ENCODE results near the gene ZNF830. TPM values are rescaled to one million over a fixed set of nuclear protein-coding genes. Genes with fewer than 3 reads are reported as not detected.

ZNF830 gene
- total and polyA plus RNA-seq, 9 of the 15 experiments (the other 6 are each of a cell fraction or from before 2014, with no cell fraction given): 13.1 to 28.7 (median 21.7) TPM

DNA sequence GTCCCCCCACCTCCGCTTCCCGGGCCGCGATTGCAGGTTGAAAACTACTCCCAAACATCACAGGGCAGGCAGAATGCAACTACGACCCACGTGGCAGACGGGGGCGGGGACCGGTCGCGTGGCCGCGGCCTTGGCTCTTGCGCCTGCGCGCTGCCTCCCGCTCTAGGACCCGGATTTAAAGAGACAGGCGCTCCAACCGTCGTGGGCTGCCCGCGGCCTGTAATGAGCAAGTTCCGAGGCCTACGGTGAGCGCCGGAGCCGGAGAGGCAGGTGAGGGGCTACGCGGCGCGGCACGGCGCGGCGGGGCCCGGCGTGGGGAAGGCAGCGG lies 19.0 kb downstream of the ZNF830 start, which contains the start of gene LIG3 (continued):
- TF ChIP-seq SIN3A (IDR thresholded peaks at IDR 0.05; ENCODE audit: borderline replicate concordance in 2 of 2, control insufficient read depth in 1 of 2, low read depth in 2 of 2, low read length in 2 of 2) (peak; percentile 59 to 96; a peak in 2 of 4 replicates), KLF13 (tag; IDR thresholded peaks at IDR 0.05; ENCODE audit: borderline replicate concordance, low read depth) (peak; percentile 97), CXXC5 (CRISPR knock-in tag; IDR thresholded peaks at IDR 0.05) (peak; percentile 72), PHF8 (IDR thresholded peaks at IDR 0.05; ENCODE audit: borderline replicate concordance, low read length) (peak; percentile 70; the same call in 1 of the 2 replicates), RBFOX2 (IDR thresholded peaks at IDR 0.05; ENCODE audit: low read depth, low read length) (peak; percentile 91), HCFC1 (IDR thresholded peaks at IDR 0.05; ENCODE audit: low read depth, low read length) (peak; percentile 38; the same call in 1 of the 2 replicates), ESRRB (CRISPR knock-in tag; IDR thresholded peaks at IDR 0.05; ENCODE audit: borderline replicate concordance) (no peak), PPARD (CRISPR knock-in tag; IDR thresholded peaks at IDR 0.05) (no peak), CREM (IDR thresholded peaks at IDR 0.05; ENCODE audit: low read depth) (peak; percentile 51; the same call in 1 of the 2 replicates), MYC (IDR thresholded peaks at IDR 0.05; ENCODE audit: low read depth, low read length) (peak; percentile 99), MYC (CRISPR knock-in tag; IDR thresholded peaks at IDR 0.05; ENCODE audit: borderline replicate concordance, low read depth) (peak; percentile 67; the same call in 1 of the 2 replicates), NFIC (IDR thresholded peaks at IDR 0.05) (peak; percentile 3; the same call in 1 of the 2 replicates), SMC3 (conservative IDR thresholded peaks at IDR 0.05; ENCODE audit: insufficient read depth, low read depth, low read length) (0 out of 2 replicates have a peak, but pooled peaks have one; percentile 12), POLR2AphosphoS5 (IDR thresholded peaks at IDR 0.05; ENCODE audit: control insufficient read depth, insufficient read depth, low read depth, low read length) (peak; percentile 47; the same call in 1 of the 2 replicates)
- TF ChIP-seq, protein P1, sequence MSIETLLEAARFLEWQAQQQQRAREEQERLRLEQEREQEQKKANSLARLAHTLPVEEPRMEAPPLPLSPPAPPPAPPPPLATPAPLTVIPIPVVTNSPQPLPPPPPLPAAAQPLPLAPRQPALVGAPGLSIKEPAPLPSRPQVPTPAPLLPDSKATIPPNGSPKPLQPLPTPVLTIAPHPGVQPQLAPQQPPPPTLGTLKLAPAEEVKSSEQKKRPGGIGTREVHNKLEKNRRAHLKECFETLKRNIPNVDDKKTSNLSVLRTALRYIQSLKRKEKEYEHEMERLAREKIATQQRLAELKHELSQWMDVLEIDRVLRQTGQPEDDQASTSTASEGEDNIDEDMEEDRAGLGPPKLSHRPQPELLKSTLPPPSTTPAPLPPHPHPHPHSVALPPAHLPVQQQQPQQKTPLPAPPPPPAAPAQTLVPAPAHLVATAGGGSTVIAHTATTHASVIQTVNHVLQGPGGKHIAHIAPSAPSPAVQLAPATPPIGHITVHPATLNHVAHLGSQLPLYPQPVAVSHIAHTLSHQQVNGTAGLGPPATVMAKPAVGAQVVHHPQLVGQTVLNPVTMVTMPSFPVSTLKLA (conservative IDR thresholded peaks at IDR 0.05): peak; percentile 99 to 100
- TF ChIP-seq, protein P2, sequence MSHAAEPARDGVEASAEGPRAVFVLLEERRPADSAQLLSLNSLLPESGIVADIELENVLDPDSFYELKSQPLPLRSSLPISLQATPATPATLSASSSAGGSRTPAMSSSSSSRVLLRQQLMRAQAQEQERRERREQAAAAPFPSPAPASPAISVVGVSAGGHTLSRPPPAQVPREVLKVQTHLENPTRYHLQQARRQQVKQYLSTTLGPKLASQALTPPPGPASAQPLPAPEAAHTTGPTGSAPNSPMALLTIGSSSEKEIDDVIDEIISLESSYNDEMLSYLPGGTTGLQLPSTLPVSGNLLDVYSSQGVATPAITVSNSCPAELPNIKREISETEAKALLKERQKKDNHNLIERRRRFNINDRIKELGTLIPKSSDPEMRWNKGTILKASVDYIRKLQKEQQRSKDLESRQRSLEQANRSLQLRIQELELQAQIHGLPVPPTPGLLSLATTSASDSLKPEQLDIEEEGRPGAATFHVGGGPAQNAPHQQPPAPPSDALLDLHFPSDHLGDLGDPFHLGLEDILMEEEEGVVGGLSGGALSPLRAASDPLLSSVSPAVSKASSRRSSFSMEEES (CRISPR knock-in tag; IDR thresholded peaks at IDR 0.05): no peak
- TF ChIP-seq, protein P3, sequence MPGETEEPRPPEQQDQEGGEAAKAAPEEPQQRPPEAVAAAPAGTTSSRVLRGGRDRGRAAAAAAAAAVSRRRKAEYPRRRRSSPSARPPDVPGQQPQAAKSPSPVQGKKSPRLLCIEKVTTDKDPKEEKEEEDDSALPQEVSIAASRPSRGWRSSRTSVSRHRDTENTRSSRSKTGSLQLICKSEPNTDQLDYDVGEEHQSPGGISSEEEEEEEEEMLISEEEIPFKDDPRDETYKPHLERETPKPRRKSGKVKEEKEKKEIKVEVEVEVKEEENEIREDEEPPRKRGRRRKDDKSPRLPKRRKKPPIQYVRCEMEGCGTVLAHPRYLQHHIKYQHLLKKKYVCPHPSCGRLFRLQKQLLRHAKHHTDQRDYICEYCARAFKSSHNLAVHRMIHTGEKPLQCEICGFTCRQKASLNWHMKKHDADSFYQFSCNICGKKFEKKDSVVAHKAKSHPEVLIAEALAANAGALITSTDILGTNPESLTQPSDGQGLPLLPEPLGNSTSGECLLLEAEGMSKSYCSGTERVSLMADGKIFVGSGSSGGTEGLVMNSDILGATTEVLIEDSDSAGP (CRISPR knock-in tag; IDR thresholded peaks at IDR 0.05): peak; percentile 96
- TF ChIP-seq, protein P4, sequence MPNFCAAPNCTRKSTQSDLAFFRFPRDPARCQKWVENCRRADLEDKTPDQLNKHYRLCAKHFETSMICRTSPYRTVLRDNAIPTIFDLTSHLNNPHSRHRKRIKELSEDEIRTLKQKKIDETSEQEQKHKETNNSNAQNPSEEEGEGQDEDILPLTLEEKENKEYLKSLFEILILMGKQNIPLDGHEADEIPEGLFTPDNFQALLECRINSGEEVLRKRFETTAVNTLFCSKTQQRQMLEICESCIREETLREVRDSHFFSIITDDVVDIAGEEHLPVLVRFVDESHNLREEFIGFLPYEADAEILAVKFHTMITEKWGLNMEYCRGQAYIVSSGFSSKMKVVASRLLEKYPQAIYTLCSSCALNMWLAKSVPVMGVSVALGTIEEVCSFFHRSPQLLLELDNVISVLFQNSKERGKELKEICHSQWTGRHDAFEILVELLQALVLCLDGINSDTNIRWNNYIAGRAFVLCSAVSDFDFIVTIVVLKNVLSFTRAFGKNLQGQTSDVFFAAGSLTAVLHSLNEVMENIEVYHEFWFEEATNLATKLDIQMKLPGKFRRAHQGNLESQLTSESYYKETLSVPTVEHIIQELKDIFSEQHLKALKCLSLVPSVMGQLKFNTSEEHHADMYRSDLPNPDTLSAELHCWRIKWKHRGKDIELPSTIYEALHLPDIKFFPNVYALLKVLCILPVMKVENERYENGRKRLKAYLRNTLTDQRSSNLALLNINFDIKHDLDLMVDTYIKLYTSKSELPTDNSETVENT (CRISPR knock-in tag; IDR thresholded peaks at IDR 0.05): peak; percentile 64; the same call in 1 of the 2 replicates
- TF ChIP-seq, protein P5, sequence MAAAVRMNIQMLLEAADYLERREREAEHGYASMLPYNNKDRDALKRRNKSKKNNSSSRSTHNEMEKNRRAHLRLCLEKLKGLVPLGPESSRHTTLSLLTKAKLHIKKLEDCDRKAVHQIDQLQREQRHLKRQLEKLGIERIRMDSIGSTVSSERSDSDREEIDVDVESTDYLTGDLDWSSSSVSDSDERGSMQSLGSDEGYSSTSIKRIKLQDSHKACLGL (CRISPR knock-in tag; IDR thresholded peaks at IDR 0.05; ENCODE audit: borderline replicate concordance, poor library complexity, severe bottlenecking): peak; percentile 95

All from K562 (cell line).